ENCODE results near the gene SIX5.

DNA sequence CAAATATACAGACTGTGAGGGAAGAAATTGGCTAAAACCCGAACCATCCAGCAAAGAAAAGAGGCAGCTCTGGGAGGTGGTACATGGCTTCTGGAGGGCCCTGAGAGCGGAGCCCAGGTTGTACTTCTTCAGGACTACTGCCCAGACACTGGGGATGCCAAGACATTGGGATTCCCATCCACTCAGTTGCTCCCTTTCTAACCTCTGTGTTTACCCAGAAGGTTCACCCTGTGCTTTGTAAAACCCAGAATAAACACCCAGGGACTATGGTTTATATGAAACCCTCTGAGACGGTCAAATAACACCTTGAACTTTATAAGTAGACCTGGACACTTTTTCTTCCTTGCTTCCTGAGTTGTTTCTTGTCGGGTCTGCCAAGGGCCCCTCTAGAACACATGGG lies 26.1 kb downstream of the SIX5 start:
- no peak for TF ChIP-seq CTCF (IDR thresholded peaks at IDR 0.05; ENCODE audit: insufficient read depth, low read depth, low read length)
- TF ChIP-seq EZH2 (IDR thresholded peaks at IDR 0.05; ENCODE audit: insufficient read depth, low read length), result no peak
